Stimulated activated CD4-positive, alpha-beta T cell treated with anti-CD3 and anti-CD28 coated beads, Interleukin-15, amount 100 ng/mL, for 48 hours (primary cell): ENCODE data around the gene BRICD5.
"Not testable (repeated sequence)": the region's sequence is repeated elsewhere in the genome, so short reads cannot be mapped to it uniquely, and the experiment has no call there.

Source experiments
- DNase-seq, 2 donors: peaks; one replicate each; pipeline ENCODE4 v3.0.0-alpha.2; 2020; ENCODE audit warnings: low read depth in 2 of 2

Gene BRICD5

GRCh38 chr16:2210386-2211365 lies at the start of gene BRICD5:
Gene BRICD5, minus strand, starts transcription at chr16:2210863. Its CDS starts 30 bp downstream, at chr16:2210833.
- no peak for DNase-seq

GRCh38 chr16:2260250-2260649 lies 49.6 kb upstream of the BRICD5 start:
- DNase-seq, result no peak

GRCh38 chr16:2258530-2258929 lies 47.9 kb upstream of the BRICD5 start:
- not testable (repeated sequence) for DNase-seq

GRCh38 chr16:2257726-2258125 lies 47.1 kb upstream of the BRICD5 start:
- DNase-seq, result no peak

- no peak for DNase-seq
These were observed 46.0 kb upstream of the BRICD5 start for GRCh38 chr16:2256531-2257140.

GRCh38 chr16:2253293-2253692 lies 42.6 kb upstream of the BRICD5 start:
- DNase-seq, result no peak

GRCh38 chr16:2252806-2253148 lies 42.1 kb upstream of the BRICD5 start:
- no peak for DNase-seq

GRCh38 chr16:2251296-2252111 lies 40.8 kb upstream of the BRICD5 start, which contains the start of gene ECI1:
Gene ECI1, minus strand, starts transcription at chr16:2251587. Its CDS starts 21 bp downstream, at chr16:2251566.
- peak; percentile 74 to 81 for DNase-seq

GRCh38 chr16:2250652-2251295 lies 40.1 kb upstream of the BRICD5 start:
- no peak for DNase-seq

- DNase-seq, result no peak
These were observed 35.7 kb upstream of the BRICD5 start for GRCh38 chr16:2246301-2246885.

- no peak for DNase-seq
These were observed 34.5 kb upstream of the BRICD5 start for GRCh38 chr16:2244926-2245795.

- DNase-seq, result no peak
These were observed 33.6 kb upstream of the BRICD5 start for GRCh38 chr16:2244301-2244700.

GRCh38 chr16:2243781-2244180 lies 33.1 kb upstream of the BRICD5 start:
- no peak for DNase-seq

- DNase-seq, result no peak
These were observed 32.4 kb upstream of the BRICD5 start for GRCh38 chr16:2243031-2243528.

- DNase-seq, result no peak
These were observed 31.9 kb upstream of the BRICD5 start for GRCh38 chr16:2242598-2242997.

- not testable (repeated sequence) for DNase-seq
These were observed 29.7 kb upstream of the BRICD5 start for GRCh38 chr16:2240331-2240730.

GRCh38 chr16:2238838-2239675 lies 28.4 kb upstream of the BRICD5 start:
- no peak for DNase-seq

- no peak for DNase-seq
These were observed 27.6 kb upstream of the BRICD5 start for GRCh38 chr16:2238150-2238837.
